A549 treated with CORT108297 at 1 μM for 4 hours (cell line): ENCODE results near the gene TATDN2. TPM values are rescaled to one million over a fixed set of nuclear protein-coding genes. Genes with fewer than 3 reads are reported as not detected.

Source experiments
- total RNA-seq: library from RNA; stranded (reverse); fragments of 200-300 nt; extraction: Qiagen RNA extraction; gene quantifications from 5 replicates; pipeline ENCODE4 v1.2.3, GENCODE V29; 2022

The TATDN2 gene, protein sequence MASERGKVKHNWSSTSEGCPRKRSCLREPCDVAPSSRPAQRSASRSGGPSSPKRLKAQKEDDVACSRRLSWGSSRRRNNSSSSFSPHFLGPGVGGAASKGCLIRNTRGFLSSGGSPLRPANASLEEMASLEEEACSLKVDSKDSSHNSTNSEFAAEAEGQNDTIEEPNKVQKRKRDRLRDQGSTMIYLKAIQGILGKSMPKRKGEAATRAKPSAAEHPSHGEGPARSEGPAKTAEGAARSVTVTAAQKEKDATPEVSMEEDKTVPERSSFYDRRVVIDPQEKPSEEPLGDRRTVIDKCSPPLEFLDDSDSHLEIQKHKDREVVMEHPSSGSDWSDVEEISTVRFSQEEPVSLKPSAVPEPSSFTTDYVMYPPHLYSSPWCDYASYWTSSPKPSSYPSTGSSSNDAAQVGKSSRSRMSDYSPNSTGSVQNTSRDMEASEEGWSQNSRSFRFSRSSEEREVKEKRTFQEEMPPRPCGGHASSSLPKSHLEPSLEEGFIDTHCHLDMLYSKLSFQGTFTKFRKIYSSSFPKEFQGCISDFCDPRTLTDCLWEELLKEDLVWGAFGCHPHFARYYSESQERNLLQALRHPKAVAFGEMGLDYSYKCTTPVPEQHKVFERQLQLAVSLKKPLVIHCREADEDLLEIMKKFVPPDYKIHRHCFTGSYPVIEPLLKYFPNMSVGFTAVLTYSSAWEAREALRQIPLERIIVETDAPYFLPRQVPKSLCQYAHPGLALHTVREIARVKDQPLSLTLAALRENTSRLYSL
- total RNA-seq: 31.5 to 38.2 TPM (median 34.4 TPM) in 5 replicates

DNA sequence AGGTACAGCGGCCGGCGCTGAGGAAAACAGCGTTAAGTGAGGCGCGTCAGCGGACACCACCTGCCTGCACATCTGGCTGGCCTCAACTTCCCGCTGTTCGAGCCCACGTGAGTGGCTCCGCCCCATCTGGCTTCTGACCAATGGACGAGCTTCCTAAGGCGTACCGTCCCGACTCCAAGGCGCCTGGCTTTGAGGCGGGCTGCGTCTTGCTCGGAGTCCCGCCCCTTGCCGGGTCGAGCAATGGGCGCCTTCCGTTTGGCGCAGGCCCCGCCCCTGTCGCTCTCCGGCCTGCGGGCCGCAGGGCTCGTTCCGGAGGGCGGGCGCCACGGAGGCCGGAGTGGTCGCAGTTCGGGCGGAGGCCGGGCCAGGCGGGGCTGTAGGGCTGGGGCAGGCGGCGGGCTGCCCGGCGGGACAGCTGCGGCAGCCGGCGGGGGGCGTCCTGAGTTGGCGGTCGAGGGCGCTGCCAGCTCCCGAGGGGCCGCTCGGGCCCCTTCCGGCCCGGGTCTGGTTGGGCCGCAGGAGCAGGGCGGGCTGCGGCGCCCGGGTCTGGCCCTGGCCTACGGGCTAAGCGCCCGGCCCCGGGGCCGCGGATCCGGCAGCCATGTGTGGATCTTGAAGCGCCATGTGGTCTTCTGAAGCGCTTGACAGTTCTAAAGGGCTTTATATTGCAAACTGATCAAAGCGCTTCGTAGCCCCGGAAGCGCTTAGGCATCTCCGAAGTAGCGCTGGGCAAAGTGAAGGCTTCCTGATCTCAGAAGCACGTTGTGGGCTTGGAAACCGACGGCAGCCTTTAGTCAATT, at the start of gene TATDN2:
TSS of gene TATDN2 (plus strand) at position 276 of the 800 bp plus-strand sequence. CDS start 742 bp downstream, outside the sequence.

DNA sequence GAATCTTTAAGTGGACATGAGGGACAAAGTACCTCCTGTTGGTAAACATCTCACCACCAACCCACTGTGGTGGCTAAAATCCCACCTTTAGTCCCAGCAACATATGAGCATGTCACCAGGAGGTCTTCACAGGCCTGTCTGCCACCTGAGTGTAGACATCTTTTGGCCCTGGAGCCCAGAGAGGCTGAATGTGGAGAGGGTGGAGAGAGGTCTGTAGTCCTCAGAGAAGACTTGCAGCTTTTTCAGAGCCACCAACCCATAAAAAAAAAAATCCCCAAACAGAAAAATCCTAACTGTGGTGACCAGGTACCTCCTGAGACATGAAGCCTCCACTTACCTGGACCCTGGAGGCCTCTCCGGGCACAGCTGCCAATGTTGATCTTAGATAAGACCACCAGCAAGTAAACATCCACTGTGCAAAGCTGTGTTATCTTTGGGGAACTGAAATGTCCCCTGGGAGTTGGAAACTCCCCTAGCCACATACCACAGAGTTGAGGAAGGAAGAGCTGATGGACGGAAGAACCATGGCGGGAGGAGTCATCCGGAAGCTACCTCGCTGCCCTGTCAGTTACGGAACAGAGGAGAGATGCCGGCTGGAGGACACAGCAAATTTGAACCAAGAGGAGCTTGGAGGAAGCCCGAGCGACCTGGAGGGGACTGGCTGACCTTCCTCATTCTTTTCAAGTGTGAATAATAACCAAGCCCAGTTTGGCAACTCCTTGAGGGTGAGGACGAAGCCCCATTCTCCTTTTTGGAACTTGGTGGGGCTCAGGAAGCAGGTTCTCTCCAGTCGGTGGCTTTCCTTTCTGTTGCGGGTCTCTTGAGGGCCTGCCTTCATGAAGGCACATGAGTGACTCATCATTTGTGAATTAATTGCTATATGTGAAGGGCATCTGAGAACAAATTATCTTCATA, 44.5 kb downstream of the TATDN2 start, which contains the start of gene GHRL:
TSS of gene GHRL (minus strand) at position 443 of the 915 bp plus-strand sequence. CDS start 2,767 bp downstream, outside the sequence.

Other genes with a start within 250 kb of the TATDN2 start
- 16.4 to 23.3 TPM (median 18.6 TPM) in 5 replicates for gene FANCD2, start 222.0 kb upstream of the TATDN2 start, total RNA-seq
- gene FANCD2OS, start 140.2 kb upstream of the TATDN2 start, total RNA-seq: not detected in 5 replicates
- gene BRK1, start 132.8 kb upstream of the TATDN2 start, total RNA-seq: 173 to 183 TPM (median 177 TPM) in 5 replicates
- gene VHL, start 106.7 kb upstream of the TATDN2 start, total RNA-seq: 27.4 to 35.5 TPM (median 30.0 TPM) in 5 replicates
- 18.5 to 26.4 TPM (median 22.9 TPM) in 5 replicates for gene IRAK2, start 83.5 kb upstream of the TATDN2 start, total RNA-seq
- gene GHRL, start 44.5 kb downstream of the TATDN2 start, total RNA-seq: 0.14 TPM in 1 of 5 replicates, not detected in the others
- 191 to 206 TPM (median 204 TPM) in 5 replicates for gene SEC13, start 72.7 kb downstream of the TATDN2 start, total RNA-seq